Fibroblast of the aortic adventitia (primary cell): ENCODE data around the gene PPIA. TPM values are rescaled to one million over a fixed set of nuclear protein-coding genes. Genes with fewer than 3 reads are reported as not detected.
"Not testable (repeated sequence)": the region's sequence is repeated elsewhere in the genome, so short reads cannot be mapped to it uniquely, and the experiment has no call there.

Experiments used
- DNase-seq: peaks from one replicate; pipeline ENCODE4 v3.0.0-alpha.2; 2010; ENCODE audit warnings: low read depth
- H3K4me3 ChIP-seq: 2 replicates; pipeline ENCODE4 v1.5.1; 2011; ENCODE audit warnings: low read depth, mild to moderate bottlenecking, control low read depth, low read length, moderate library complexity
- total RNA-seq: library from RNA; depleted of rRNA; stranded (reverse); fragments of >200 nt; gene quantifications from 2 replicates; pipeline ENCODE4 v1.2.3, GENCODE V29; 2012; ENCODE audit warnings: low replicate concordance
- TF ChIP-seq, protein P1 (sequence below): IDR thresholded peaks from 2 replicates; pipeline ENCODE4 v1.5.1; 2011; ENCODE audit warnings: mild to moderate bottlenecking, low read length, control low read depth, inconsistent platforms; ENCODE audit not compliant: insufficient read depth

The PPIA gene
- total RNA-seq, 1 donor = 2,915 TPM

- DNase-seq = no peak
- TF ChIP-seq, protein P1, sequence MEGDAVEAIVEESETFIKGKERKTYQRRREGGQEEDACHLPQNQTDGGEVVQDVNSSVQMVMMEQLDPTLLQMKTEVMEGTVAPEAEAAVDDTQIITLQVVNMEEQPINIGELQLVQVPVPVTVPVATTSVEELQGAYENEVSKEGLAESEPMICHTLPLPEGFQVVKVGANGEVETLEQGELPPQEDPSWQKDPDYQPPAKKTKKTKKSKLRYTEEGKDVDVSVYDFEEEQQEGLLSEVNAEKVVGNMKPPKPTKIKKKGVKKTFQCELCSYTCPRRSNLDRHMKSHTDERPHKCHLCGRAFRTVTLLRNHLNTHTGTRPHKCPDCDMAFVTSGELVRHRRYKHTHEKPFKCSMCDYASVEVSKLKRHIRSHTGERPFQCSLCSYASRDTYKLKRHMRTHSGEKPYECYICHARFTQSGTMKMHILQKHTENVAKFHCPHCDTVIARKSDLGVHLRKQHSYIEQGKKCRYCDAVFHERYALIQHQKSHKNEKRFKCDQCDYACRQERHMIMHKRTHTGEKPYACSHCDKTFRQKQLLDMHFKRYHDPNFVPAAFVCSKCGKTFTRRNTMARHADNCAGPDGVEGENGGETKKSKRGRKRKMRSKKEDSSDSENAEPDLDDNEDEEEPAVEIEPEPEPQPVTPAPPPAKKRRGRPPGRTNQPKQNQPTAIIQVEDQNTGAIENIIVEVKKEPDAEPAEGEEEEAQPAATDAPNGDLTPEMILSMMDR = no peak
- H3K4me3 ChIP-seq = no peak overlapping the region
Measured at GRCh38 chr7:44768628-44769371, 27.7 kb upstream of the PPIA start.

DNA sequence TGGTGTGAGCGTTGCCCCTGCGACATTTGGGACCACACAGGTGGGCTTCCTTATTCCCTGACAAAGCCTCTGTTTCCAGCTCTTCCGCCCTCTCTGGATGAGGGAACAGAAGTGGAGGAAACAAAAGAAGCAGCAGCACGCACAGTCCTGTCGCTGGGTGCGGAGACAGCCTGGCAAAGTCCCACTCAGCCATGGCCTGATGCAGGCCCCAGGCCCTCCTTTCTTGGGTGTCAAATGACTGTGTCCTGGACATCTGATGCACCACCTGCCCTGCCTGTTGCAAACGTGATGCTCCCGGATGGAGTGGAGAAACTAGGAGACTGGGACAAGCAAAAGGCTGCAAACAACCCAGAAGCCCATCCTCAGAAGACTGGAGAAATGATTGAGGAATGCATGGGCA is 27.1 kb upstream of the PPIA start:
- no peak for DNase-seq
- H3K4me3 ChIP-seq = no peak overlapping the region
- TF ChIP-seq, protein P1 = no peak

DNA sequence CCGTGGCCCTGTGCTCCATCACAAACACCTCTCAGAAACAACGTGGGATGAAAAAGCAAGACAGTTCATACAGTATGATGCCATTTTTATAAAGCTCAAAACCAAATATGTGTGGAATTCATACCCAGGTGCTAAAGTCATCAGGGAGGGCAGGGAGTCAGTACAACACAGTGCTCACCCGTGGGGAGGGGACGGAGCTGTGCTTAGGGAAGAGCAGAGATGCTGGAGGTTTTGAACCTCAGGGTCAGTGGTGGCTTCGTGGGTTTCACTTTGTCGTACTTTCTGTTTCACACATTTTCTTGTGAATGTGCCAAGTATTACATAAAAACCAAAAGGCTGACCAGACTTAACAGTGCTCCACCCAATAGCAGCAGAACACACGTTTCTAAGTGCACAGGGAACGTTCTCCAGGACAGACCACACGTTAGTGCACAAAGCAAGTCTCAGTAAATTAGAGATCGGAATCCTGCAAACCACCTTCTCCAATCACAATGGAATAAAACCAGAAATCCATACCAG is 26.6 kb upstream of the PPIA start:
- H3K4me3 ChIP-seq = no peak overlapping the region
- TF ChIP-seq, protein P1 = no peak
- DNase-seq = peak; percentile 73

DNA sequence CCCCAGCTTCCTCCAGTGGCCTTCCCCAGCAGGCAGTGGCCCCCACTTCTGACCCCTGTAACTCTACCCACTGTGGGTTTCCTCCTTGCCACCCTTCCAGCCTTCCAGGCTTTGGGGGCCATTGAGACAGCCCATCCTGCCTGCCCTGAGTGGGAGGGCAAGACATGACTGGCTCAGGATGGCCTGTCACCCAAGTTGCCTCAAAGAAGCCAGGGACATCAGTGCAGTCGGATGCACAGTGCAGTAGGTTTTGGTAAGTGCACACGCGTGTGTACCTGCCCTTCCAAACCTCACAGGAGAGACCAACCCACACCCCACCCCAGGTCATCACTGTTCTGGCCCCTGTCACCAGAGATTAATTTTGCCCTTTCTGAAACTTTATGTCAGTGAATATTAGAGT is 25.1 kb upstream of the PPIA start:
- no peak overlapping the region for H3K4me3 ChIP-seq
- DNase-seq = no peak
- TF ChIP-seq, protein P1 = no peak

DNA sequence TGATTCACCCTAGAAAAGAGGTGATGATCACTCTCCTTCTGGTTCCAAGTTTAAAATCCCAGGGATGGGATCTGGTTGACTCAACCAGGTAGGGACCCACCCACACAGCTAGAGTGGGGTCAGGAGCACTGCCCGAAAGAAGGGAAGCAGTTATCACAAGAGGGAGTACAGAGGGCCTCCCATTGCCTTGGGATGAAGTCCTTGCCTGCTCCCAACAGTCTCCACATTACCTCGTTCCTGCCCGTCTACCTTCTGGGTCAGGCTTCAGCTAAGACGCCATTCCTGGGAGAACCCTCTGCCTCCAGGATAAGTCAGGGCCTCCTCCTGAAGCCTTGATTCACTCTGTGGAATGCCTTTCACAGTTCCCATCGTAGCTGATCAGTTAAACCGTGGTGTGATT is 24.0 kb upstream of the PPIA start:
- no peak overlapping the region for H3K4me3 ChIP-seq
- no peak for DNase-seq
- TF ChIP-seq, protein P1 = no peak

DNA sequence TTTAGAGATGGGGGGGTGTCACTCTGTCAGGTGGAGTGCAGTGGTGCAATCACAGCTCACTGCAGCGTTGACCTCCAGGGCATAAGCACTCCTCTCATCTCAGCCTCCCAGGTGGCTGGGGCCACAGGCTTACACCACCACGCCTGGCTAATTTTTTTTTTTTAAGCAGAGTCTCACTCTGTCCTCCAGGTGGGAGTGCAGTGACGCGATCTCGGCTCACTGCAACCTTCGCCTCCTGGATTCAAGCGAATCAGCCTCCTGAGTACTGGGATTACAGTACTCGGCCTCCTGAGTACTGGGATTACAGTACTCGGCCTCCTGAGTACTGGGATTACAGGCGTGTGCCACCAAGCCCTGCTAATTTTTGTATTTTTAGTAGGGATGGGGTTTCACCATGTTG is 23.6 kb upstream of the PPIA start:
- H3K4me3 ChIP-seq = no peak overlapping the region
- DNase-seq = no peak
- TF ChIP-seq, protein P1 = no peak

DNA sequence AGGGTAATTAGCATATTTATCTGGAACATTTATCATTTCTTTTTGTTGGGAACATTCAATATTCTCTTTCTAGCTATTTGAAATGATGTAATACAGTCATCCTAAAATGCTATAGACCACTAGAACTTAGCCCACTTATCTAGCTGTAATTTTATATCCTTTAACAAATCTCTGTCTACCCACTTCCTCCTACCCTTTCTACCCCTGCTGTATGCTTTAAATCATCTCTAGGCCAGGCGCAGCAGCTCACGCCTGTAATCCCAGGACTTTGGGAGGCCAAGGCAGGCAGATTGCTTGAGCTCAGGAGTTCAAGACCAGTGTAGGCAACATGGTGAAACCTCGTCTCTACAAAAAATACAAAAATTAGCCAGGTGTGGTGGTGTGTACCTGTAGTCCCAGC is 22.0 kb upstream of the PPIA start:
- H3K4me3 ChIP-seq, DNase-seq: not testable (repeated sequence)
